Cerebellar cortex (tissue), 1 donor: ENCODE measurements around the gene RASA4B.
A peak's percentile ranks its signal among the peaks of the same experiment; 100 is the strongest.

Source experiments
- DNase-seq: peaks from one replicate; pipeline ENCODE4 v3.0.0-alpha.2; 2015; ENCODE audit warnings: low spot score

Gene RASA4B

GRCh38 chr7:102453319-102453718, 64.3 kb downstream of the RASA4B start:
- DNase-seq = peak; percentile 85

GRCh38 chr7:102452451-102452850, 65.1 kb downstream of the RASA4B start:
- DNase-seq = no peak

DNA sequence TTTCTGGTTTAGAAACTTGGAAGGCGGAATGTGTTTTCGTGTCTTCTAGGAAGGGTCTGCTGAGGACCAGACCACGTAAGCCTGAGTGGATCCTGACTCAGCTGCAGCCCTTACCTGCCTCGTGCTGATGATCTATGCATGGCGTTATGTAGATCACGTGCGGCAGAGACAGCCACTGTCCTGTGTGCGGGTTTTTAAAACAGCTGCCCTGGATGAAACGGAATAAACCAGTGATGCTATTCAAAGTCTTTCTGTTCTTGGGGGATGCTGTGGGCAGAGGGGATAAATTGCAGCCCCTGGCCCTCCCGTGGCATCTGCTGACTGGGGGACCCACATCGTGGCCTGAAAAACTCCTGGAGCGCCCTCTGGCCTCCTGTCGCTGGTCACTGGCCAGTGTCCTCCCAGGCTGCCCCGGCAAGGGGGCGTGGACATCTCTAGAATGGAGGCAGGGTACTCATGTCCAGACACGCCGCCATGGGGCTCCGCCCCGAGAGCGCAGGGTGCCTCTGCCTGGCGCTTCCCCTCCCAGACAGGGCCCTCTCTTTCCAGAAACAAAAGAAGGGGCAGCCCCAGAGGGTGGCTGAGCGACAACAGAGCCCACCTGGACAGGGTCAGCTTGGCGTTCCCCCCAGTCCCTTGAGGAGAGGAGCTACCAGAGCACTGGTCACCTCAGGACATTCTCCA, 66.1 kb downstream of the RASA4B start:
- DNase-seq = no peak

DNA sequence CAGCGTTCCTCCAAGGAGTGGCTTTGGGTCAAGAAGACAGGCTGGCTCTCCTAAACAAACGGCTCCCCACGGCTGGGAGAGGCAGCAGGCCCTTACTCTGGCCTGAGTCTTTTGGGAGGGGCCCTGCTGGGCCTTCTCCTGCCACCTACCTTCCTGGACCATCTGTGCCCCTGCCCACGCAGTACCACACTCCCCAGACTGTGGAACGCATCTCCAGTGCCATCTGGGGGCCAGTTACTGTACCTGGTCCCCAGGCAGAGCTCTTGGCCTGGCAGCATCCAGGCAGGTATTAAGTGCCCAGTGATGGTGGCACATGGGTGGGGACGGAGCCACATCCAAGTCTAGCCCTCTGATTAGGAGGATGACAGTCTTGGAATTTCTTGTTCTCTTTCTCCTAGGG, 67.3 kb downstream of the RASA4B start:
- DNase-seq = peak; percentile 92

DNA sequence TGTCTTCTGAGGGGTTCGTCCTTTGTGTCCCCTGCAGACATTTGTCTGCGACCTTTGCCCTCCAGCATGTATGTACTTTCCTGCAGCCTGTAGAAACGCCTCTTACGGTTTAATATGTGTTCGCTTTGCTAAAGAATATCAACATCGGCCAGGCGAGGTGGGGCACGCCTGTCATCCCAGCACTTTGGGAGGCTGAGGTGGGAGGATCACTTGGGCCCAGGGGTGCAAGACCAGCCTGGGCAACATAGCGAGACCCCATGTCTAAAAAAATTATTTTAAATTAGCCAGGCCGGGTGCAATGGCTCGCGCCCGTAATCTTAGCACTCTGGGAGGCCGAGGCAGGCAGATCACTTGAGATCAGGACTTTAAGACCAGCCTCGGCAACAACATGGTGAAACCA, 68.4 kb downstream of the RASA4B start:
- DNase-seq = no peak

DNA sequence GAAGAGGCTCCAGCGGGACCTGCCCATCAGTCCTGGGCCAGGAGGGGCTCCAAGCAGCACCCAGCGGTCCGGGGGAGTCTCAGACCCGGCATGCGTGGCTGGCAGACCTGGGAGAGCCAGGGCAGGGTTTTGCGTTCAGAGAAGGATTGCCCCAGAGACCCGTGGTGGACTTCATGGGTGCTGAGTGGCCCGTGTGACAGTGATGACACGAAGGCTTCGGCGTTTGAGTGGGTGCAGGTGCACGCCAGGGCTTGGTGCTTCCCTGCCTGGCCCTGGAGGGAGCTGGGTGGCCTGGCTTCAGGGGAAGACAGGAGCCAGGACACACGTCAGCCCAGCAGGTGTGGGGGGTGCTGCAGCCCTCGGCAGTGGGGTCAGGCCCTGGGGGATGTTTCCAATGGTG, 70.3 kb downstream of the RASA4B start:
- DNase-seq = no peak

DNA sequence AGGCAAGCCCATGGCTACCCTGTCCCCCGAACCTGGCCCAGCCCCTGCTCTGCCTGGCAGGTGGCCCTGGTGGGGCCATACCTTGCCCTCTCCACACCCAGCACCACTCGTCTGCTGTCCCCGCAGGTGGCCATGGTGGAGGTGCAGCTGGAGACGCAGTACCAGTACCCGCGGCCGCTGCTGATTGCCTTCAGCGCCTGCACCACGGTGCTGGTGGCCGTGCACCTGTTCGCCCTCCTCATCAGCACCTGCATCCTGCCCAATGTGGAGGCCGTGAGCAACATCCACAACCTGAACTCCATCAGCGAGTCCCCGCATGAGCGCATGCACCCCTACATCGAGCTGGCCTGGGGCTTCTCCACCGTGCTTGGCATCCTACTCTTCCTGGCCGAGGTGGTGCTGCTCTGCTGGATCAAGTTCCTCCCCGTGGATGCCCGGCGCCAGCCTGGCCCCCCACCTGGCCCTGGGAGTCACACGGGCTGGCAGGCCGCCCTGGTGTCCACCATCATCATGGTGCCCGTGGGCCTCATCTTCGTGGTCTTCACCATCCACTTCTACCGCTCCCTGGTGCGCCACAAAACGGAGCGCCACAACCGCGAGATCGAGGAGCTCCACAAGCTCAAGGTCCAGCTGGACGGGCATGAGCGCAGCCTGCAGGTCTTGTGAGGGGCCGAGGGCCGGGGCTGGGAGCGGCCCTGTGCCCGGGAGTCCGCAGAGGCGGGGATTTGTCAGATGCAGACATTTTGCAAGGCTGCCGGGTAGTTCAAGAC, 71.0 kb downstream of the RASA4B start:
- DNase-seq = no peak

DNA sequence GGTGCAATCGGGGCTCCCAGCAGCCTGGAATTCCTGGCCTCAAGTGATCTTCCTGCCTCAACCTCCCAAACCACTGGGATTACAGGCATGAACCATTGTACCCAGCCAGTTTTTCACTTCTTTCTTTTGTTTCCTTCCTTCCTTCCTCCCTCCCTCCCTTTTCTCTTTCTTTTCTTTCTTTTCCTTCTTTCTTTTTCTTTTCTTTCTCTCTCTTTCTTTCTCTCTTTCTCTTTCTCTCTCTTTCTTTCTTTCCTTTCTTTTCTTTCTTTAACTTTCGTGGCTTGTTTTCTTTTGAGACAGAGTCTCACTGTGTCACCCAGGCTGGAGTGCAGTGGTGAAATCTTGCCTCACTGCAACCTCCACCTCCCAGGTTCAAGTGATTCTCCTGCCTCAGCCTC, 71.9 kb downstream of the RASA4B start:
- no peak for DNase-seq

- no peak for DNase-seq
These were observed 72.5 kb downstream of the RASA4B start for GRCh38 chr7:102444961-102445673.

- DNase-seq = no peak
These were observed 77.4 kb downstream of the RASA4B start for GRCh38 chr7:102439963-102440795.

- peak; percentile 74 for DNase-seq
These were observed 81.5 kb downstream of the RASA4B start for GRCh38 chr7:102436118-102436517.

DNA sequence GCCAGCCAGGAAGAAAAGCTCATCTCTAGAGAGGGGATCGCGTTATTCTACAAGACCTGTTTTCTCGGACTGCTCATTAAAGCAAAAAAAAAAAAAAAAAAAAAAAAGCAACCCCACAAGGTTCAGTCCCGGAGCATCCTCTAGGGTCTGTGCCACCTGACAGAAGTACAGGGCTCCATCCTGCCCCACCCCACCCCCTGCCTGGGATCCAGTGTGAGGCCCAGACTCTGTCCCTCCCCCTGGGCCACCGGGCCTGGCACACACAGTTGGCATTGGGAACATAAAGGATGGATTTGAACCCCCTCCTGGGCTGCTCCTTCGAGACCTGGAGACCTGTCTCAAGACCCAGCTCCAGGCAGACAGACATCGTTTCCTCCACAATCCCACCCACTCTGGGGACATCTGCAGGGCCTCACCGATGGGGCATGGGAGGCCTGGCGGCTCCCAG, 83.5 kb downstream of the RASA4B start:
- DNase-seq = peak; percentile 50

DNA sequence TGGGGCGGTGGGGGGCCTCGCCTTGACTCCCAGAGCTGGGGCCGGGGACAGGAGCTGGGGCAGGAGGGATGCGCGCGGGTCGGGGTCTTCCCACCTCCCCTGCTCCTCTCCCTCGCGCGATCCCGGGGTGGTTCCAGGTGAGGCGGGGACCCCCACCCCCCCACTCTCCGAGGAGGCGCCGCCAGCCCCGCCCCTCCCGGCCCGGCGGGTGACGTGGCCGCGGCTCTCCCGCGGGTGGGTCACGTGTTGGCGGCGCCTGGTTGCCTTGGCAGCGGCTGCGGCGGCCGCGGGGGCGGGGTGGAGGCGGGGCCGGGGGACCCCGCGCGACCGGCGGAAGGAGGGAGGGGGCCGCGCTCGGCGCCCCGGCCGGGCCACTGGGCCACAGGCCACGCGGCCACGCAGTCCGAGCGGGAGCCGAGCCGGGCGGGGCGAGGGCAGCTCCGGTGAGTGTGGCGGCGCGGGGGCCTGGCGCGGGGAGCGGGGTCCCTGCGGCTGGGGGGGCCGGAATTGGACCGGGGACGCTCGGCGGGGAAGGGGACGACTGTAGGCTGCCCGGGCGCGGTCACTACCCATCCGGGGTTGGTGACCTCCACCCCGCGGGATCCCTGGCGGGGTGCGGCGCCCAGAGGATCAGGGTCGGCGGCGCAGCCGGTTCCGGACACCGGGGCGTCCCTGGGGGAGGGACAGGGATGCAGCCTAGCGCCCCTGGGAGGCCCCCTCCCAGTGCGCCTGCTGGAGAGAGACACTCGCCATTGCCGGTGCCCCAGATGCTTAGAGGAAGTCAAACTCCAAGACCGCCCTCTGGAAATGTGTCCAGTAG, 84.1 kb downstream of the RASA4B start, which contains the start of gene ORAI2:
TSS of gene ORAI2 (plus strand) at position 357 of the 820 bp plus-strand sequence. CDS start 5,382 bp downstream, outside the sequence.
- DNase-seq = peak; percentile 57
